GM23248 (cell line): ENCODE results near the gene CCL22. TPM values are rescaled to one million over a fixed set of nuclear protein-coding genes. Genes with fewer than 3 reads are reported as not detected.

Experiments used
- DNase-seq: peaks from one replicate; pipeline ENCODE4 v3.0.0-alpha.2; 2015
- H2AFZ ChIP-seq: fragments of 200-600 bp; sonication (generic); 2 replicates; pipeline ENCODE4 v1.6.1; 2016; ENCODE audit warnings: antibody characterized with exemption
- H3F3A ChIP-seq: fragments of 200-600 bp; sonication (generic); 2 replicates; pipeline ENCODE4 v1.6.1; 2016; ENCODE audit warnings: mild to moderate bottlenecking, antibody characterized with exemption, mixed run types; ENCODE audit not compliant: insufficient read depth
- H3K27ac ChIP-seq: fragments of 200-600 bp; sonication (generic); 2 replicates; pipeline ENCODE4 v1.5.1; 2016; ENCODE audit warnings: mild to moderate bottlenecking
- H3K27me3 ChIP-seq: fragments of 200-600 bp; sonication (generic); replicated peaks from 2 replicates; pipeline ENCODE4 v1.6.1; 2016; ENCODE audit warnings: mild to moderate bottlenecking; ENCODE audit not compliant: insufficient read depth
- H3K36me3 ChIP-seq: fragments of 200-600 bp; sonication (generic); 2 replicates; pipeline ENCODE4 v1.6.1; 2016; ENCODE audit warnings: low read depth, mild to moderate bottlenecking
- H3K4me1 ChIP-seq: fragments of 200-600 bp; sonication (generic); 2 replicates; pipeline ENCODE4 v1.6.1; 2016; ENCODE audit warnings: mild to moderate bottlenecking; ENCODE audit not compliant: insufficient read depth
- H3K4me2 ChIP-seq: fragments of 200-600 bp; sonication (generic); one replicate; pipeline ENCODE4 v1.6.1; 2016; ENCODE audit warnings: mild to moderate bottlenecking; ENCODE audit not compliant: unreplicated experiment
- H3K4me3 ChIP-seq: fragments of 200-600 bp; sonication (generic); 2 replicates; pipeline ENCODE4 v1.5.1; 2016; ENCODE audit warnings: mild to moderate bottlenecking
- H3K79me2 ChIP-seq: fragments of 200-600 bp; sonication (generic); 2 replicates; pipeline ENCODE4 v1.6.1; 2016; ENCODE audit warnings: mild to moderate bottlenecking; ENCODE audit not compliant: insufficient read depth
- H3K9ac ChIP-seq: fragments of 200-600 bp; sonication (generic); 2 replicates; pipeline ENCODE4 v1.6.1; 2016; ENCODE audit warnings: mild to moderate bottlenecking
- H3K9me2 ChIP-seq: fragments of 200-600 bp; sonication (generic); 2 replicates; pipeline ENCODE4 v1.6.1; 2016; ENCODE audit warnings: mixed run types, mild to moderate bottlenecking, moderate library complexity; ENCODE audit not compliant: insufficient read depth
- H3K9me3 ChIP-seq: fragments of 200-600 bp; sonication (generic); one replicate; pipeline ENCODE4 v1.6.1; 2017; ENCODE audit warnings: low read depth
- H4K20me1 ChIP-seq: fragments of 200-600 bp; sonication (generic); 2 replicates; pipeline ENCODE4 v1.6.0; 2016; ENCODE audit not compliant: insufficient read depth
- EZH2 ChIP-seq: fragments of 200-600 bp; sonication (generic); IDR thresholded peaks from 2 replicates; pipeline ENCODE4 v1.6.1; 2018; ENCODE audit warnings: antibody characterized with exemption, mild to moderate bottlenecking; ENCODE audit not compliant: insufficient read depth, poor library complexity, severe bottlenecking
- EZH2phosphoT487 ChIP-seq: fragments of 200-600 bp; sonication (generic); IDR thresholded peaks from 2 replicates; pipeline ENCODE4 v1.6.1; 2018; ENCODE audit warnings: antibody characterized with exemption, moderate library complexity, mild to moderate bottlenecking, low read depth; ENCODE audit not compliant: insufficient read depth
- WGBS, 2 experiments: methylation state at CpG; one replicate each; pipeline ENCODE4 v1.1.6; 2015 to 2017; ENCODE audit warnings: low lambda C conversion rate in 2 of 2, low coverage in 1 of 2; ENCODE audit errors: missing lambda C conversion rate in 2 of 2; 5-methylcytosine and 5-hydroxymethylcytosine counted together
- in situ Hi-C: fragments of 300-500 bp; cut with MboI; formaldehyde crosslinking; loops from 2 replicates; pipeline ENCODE4 v1.15.0; 2020
- polyA plus RNA-seq: library from polyadenylated mRNA; unstranded; fragments of >200 nt; fragmentation: Nextera tagmentation; extraction: Ambion mirVana; gene quantifications from 2 replicates; pipeline ENCODE4 v1.2.1, GENCODE V29; 2016
- total RNA-seq: library from RNA; depleted of rRNA; stranded (reverse); fragments of >200 nt; shearing (Covaris generic); gene quantifications from 2 replicates; pipeline ENCODE4 v1.2.3, GENCODE V29; 2014

Gene CCL22
- total and polyA plus RNA-seq, 2 experiments from 2014 or later: 0.10 TPM; not detected in 1

DNA sequence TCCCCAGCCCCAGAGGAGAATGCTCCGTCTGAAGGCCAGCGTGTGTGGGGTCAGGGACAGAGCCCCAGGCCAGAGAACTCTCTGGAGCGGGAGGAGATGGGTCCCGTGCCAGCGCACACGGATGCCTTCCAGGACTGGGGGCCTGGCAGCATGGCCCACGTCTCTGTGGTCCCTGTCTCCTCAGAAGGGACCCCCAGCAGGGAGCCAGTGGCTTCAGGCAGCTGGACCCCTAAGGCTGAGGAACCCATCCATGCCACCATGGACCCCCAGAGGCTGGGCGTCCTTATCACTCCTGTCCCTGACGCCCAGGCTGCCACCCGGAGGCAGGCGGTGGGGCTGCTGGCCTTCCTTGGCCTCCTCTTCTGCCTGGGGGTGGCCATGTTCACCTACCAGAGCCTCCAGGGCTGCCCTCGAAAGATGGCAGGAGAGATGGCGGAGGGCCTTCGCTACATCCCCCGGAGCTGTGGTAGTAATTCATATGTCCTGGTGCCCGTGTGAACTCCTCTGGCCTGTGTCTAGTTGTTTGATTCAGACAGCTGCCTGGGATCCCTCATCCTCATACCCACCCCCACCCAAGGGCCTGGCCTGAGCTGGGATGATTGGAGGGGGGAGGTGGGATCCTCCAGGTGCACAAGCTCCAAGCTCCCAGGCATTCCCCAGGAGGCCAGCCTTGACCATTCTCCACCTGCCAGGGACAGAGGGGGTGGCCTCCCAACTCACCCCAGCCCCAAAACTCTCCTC, 24.1 kb downstream of the CCL22 start:
- Histone ChIP-seq H3F3A (no peaks in the 10 kb centered on the region), H3K9ac (no peak overlapping the region), H3K9me3 (no peaks in the 10 kb centered on the region), H3K4me3 (no peak overlapping the region), H3K36me3 (no peaks in the 10 kb centered on the region), H2AFZ (no peak overlapping the region), H4K20me1 (no peaks in the 10 kb centered on the region), H3K27me3 (peaks cover 10% of the 10 kb centered on the region; the same call in 1 of the 2 replicates), H3K9me2 (no peaks in the 10 kb centered on the region), H3K4me1 (no peaks in the 10 kb centered on the region), H3K79me2 (no peaks in the 10 kb centered on the region), H3K27ac (no peak overlapping the region), H3K4me2 (no peak overlapping the region)
- WGBS, 2 experiments: 81 to 82% methylated on average over 13 to 16 of the region's 16 CpGs
- in situ Hi-C loops: no loop called here
- no peak for DNase-seq
- TF ChIP-seq EZH2phosphoT487 (no peak), EZH2 (no peak)

DNA sequence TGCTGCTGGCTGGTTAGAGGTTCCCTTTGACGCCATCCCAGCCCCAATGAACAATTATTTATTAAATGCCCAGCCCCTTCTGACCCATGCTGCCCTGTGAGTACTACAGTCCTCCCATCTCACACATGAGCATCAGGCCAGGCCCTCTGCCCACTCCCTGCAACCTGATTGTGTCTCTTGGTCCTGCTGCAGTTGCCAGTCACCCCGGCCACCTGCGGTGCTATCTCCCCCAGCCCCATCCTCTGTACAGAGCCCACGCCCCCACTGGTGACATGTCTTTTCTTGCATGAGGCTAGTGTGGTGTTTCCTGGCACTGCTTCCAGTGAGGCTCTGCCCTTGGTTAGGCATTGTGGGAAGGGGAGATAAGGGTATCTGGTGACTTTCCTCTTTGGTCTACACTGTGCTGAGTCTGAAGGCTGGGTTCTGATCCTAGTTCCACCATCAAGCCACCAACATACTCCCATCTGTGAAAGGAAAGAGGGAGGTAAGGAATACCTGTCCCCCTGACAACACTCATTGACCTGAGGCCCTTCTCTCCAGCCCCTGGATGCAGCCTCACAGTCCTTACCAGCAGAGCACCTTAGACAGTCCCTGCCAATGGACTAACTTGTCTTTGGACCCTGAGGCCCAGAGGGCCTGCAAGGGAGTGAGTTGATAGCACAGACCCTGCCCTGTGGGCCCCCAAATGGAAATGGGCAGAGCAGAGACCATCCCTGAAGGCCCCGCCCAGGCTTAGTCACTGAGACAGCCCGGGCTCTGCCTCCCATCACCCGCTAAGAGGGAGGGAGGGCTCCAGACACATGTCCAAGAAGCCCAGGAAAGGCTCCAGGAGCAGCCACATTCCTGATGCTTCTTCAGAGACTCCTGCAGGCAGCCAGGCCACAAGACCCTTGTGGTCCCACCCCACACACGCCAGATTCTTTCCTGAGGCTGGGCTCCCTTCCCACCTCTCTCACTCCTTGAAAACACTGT, 25.0 kb downstream of the CCL22 start:
- no peak overlapping the region for H3K4me2 ChIP-seq
- H3K9ac ChIP-seq: no peak overlapping the region
- TF ChIP-seq EZH2phosphoT487: no peak
- no peak for TF ChIP-seq EZH2
- H3K27ac ChIP-seq: no peak overlapping the region
- peaks cover 10% of the 10 kb centered on the region; the same call in 1 of the 2 replicates for H3K27me3 ChIP-seq
- H4K20me1 ChIP-seq: no peaks in the 10 kb centered on the region
- no peak overlapping the region for H3K4me3 ChIP-seq
- no peaks in the 10 kb centered on the region for H3K79me2 ChIP-seq
- DNase-seq: peak; percentile 43
- no peaks in the 10 kb centered on the region for H3K9me2 ChIP-seq
- no peaks in the 10 kb centered on the region for H3K9me3 ChIP-seq
- in situ Hi-C loops: no loop called here
- WGBS, 2 experiments: 42 to 43% methylated on average over 8 of the region's 8 CpGs
- H2AFZ ChIP-seq: no peak overlapping the region
- no peaks in the 10 kb centered on the region for H3K36me3 ChIP-seq
- no peaks in the 10 kb centered on the region for H3K4me1 ChIP-seq
- H3F3A ChIP-seq: no peaks in the 10 kb centered on the region

DNA sequence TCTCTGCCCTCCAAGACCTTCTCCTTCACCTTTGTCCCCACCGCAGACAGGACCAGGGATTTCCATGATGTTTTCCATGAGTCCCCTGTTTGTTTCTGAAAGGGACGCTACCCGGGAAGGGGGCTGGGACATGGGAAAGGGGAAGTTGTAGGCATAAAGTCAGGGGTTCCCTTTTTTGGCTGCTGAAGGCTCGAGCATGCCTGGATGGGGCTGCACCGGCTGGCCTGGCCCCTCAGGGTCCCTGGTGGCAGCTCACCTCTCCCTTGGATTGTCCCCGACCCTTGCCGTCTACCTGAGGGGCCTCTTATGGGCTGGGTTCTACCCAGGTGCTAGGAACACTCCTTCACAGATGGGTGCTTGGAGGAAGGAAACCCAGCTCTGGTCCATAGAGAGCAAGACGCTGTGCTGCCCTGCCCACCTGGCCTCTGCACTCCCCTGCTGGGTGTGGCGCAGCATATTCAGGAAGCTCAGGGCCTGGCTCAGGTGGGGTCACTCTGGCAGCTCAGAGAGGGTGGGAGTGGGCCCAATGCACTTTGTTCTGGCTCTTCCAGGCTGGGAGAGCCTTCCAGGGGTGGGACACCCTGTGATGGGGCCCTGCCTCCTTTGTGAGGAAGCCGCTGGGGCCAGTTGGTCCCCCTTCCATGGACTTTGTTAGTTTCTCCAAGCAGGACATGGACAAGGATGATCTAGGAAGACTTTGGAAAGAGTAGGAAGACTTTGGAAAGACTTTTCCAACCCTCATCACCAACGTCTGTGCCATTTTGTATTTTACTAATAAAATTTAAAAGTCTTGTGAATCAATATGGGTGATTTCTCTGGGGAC, 25.9 kb downstream of the CCL22 start:
- H3K79me2 ChIP-seq: no peaks in the 10 kb centered on the region
- no peak overlapping the region for H3K27ac ChIP-seq
- no peak overlapping the region for H3K4me3 ChIP-seq
- H2AFZ ChIP-seq: no peak overlapping the region
- H4K20me1 ChIP-seq: no peaks in the 10 kb centered on the region
- H3K9ac ChIP-seq: no peak overlapping the region
- in situ Hi-C loops: no loop called here
- H3F3A ChIP-seq: 0 out of 2 replicates have a peak, but pooled peaks cover 4% of the 10 kb centered on the region
- TF ChIP-seq EZH2 (no peak), EZH2phosphoT487 (no peak)
- no peaks in the 10 kb centered on the region for H3K9me2 ChIP-seq
- H3K4me2 ChIP-seq: no peak overlapping the region
- H3K9me3 ChIP-seq: no peaks in the 10 kb centered on the region
- H3K4me1 ChIP-seq: no peaks in the 10 kb centered on the region
- H3K36me3 ChIP-seq: no peaks in the 10 kb centered on the region
- no peak for DNase-seq
- 51 to 54% methylated on average over 11 of the region's 11 CpGs for WGBS, 2 experiments
- H3K27me3 ChIP-seq: peaks cover 10% of the 10 kb centered on the region; the same call in 1 of the 2 replicates

DNA sequence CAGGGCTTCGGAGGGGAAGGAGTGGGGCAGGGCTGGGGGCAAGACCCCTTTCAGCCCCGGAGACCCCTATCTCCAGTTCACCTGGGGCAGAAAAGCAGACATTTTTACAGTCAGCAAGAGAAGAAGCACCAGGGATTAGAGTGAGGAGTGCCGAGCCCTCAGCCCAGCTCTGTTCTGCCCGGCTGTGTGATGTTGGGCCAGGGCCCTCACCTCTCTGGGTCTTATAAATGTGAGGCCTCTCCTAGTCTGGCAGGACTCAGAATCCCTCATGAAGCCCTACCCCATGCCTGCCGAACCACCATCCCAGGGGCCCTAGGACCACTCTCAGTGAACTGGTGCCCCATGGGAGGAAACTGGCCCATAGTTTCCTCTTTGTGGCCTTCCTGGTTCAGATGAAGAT, 26.5 kb downstream of the CCL22 start:
- no peaks in the 10 kb centered on the region for H3K9me3 ChIP-seq
- 0 out of 2 replicates have a peak, but pooled peaks cover 4% of the 10 kb centered on the region for H3F3A ChIP-seq
- H3K4me1 ChIP-seq: no peaks in the 10 kb centered on the region
- no peak overlapping the region for H3K27ac ChIP-seq
- H3K79me2 ChIP-seq: no peaks in the 10 kb centered on the region
- H3K27me3 ChIP-seq: peaks cover 13% of the 10 kb centered on the region
- no peak overlapping the region for H2AFZ ChIP-seq
- H3K9ac ChIP-seq: no peak overlapping the region
- no peaks in the 10 kb centered on the region for H3K9me2 ChIP-seq
- DNase-seq: no peak
- TF ChIP-seq EZH2: no peak
- TF ChIP-seq EZH2phosphoT487: no peak
- no peaks in the 10 kb centered on the region for H3K36me3 ChIP-seq
- no peak overlapping the region for H3K4me3 ChIP-seq
- in situ Hi-C loops: no loop called here
- H3K4me2 ChIP-seq: no peak overlapping the region
- H4K20me1 ChIP-seq: no peaks in the 10 kb centered on the region
- WGBS, 2 experiments: 66 to 80% methylated on average over 3 to 5 of the region's 5 CpGs
